Measurements from ENCODE around the gene VMP1.

Gene VMP1

DNA sequence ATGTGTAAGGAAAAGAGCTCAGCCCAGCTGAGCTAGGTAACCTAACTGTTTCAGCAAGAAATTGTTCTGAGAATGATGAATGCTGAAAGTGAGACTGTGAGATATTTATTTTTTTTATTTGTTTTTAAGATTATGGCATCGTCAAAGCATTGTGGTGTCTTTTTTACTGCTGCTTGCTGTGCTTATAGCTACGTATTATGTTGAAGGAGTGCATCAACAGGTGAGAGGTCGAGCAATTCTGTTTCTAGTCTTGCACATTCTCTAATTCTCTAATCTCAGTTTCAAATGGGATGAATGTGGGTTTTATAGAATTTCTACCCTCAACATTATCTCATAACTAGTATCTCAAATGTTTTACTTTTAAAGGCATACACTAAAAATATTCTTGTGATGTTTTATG is 29.9 kb downstream of the VMP1 start:
- TF ChIP-seq CTCF (conservative IDR thresholded peaks at IDR 0.05): no peak
- H3K27ac ChIP-seq: peak overlapping the region; percentile 0

DNA sequence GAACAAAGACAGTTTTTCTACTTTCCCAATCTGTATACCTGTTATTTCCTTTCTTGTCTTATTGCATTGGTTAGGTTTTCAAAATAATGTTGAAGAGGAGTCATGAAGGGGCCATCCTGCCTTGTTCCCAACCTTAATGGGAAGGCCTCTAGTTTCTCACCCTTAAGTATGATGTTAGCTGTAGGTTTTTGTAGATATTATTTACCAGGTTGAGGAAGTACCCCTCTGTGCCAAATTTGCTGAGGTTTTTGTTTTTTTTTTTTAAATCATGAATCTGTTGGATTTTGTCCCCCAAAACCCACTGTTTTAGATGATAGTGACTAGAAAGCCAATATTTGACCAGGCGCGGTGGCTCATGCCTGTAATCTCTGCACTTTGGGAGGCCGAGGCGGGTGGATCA is 36.4 kb downstream of the VMP1 start:
- TF ChIP-seq CTCF (conservative IDR thresholded peaks at IDR 0.05): no peak

DNA sequence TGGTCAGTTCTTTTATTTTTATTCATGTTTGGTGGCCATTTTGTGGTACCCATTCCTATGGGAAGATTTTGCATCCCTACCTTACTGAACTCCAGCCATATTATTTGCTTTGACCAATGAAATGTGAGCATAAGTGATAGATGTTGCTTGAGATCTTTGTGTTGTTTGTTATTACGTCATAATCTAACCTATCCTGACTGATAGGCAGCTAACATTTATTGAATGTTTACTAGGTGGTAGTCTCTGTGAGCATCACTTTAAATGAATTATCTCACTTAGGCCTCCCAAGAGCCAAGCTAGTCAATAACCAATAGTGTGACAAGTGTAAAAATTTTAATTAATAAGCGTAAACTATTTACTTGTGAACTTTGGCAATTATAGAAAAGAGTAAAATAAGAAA is 37.6 kb downstream of the VMP1 start:
- no peak for TF ChIP-seq CTCF (conservative IDR thresholded peaks at IDR 0.05)

More for the DNA sequence above, 36.4 kb downstream of the VMP1 start:
- H3K27ac ChIP-seq: no peak overlapping the region

DNA sequence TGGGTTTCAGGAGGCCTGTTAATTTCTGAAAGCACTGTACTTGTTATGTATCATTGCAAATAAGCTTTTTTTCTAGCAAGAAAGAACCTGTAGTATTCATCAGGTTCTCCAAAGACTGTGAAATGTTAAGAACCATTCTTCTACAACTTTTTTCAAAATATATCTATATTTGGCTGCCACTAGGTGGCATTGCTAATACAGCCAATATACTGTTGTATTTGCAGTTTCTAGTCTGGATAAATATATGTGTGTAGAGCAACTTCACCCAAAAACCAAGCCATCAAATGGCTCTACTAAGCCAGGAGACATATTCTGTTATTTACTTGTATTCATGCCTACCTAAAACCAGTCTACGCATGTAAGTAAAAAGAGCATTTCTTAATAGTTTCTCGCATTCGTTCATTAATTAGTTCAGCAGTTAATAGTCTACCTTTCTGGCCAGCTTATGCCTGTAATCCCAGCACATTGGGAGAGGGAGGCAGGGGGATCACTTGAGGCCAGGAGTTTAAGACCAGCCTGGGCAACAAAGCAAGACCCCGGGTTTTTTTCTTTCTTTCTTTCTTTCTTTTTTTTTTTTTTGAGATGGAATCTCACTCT is 39.5 kb downstream of the VMP1 start:
- peak; percentile 82 for TF ChIP-seq CTCF (conservative IDR thresholded peaks at IDR 0.05)
- peak overlapping the region; percentile 15 for H3K27ac ChIP-seq

More for the DNA sequence above, 37.6 kb downstream of the VMP1 start:
- H3K27ac ChIP-seq: no peak overlapping the region

- TF ChIP-seq CTCF (conservative IDR thresholded peaks at IDR 0.05): no peak
- peak overlapping the region; percentile 90; the same call in 1 of the 2 replicates for H3K27ac ChIP-seq
Measured at GRCh38 chr17:59748591-59748990, 41.1 kb downstream of the VMP1 start.

DNA sequence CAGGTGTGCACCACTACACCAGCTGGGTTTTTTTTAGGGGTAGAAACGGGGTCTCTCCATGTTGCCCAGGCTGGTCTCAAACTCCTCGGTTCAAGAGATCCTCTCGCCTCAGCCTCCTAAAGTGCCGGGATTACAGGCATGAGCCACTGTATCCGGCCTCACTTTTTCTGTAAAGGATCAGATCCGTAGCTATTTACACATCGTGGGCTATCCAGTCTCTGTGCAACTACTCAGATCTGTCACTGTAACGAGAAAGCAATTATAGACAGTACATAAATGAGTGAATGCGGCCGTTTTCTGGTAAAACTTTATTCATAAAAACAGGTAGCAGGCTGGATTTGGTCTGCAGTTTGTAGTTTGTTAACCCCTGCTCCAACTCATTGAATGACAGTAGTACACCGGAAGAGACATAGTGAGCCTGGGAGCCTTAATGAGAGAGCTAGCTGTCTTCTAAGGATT is 44.5 kb downstream of the VMP1 start:
- TF ChIP-seq CTCF (conservative IDR thresholded peaks at IDR 0.05): no peak
- H3K27ac ChIP-seq: peak overlapping the region; percentile 90

DNA sequence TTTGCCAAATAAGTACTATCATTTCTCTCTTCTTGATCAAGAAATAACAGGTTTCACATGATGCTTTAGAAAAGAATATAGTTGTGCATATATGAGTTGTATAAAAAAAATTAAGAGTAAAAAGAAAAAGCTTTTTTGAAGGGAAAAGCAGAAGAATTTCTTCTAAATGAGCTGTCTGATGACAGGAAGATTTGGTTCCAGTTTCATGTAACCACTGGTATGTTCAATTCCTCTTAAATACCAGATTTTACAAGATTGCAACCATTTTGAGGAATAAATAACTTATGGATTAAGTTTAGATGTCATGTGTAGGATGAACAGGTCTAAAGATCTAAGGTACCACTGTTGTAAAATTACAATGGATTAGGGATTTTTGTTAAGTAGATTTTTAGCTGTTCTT is 45.0 kb downstream of the VMP1 start:
- peak overlapping the region; percentile 90 for H3K27ac ChIP-seq
- TF ChIP-seq CTCF (conservative IDR thresholded peaks at IDR 0.05): no peak

Measured in VCaP (cell line).